ENCODE results near the gene BMS1.

- no peak for TF ChIP-seq TCF12 (IDR thresholded peaks at IDR 0.05; ENCODE audit: low read depth, low read length)
- no peak for TF ChIP-seq CBX5 (IDR thresholded peaks at IDR 0.05; ENCODE audit: low read depth)
- no peak for TF ChIP-seq BRCA1 (IDR thresholded peaks at IDR 0.05; ENCODE audit: low read depth, low read length)
- TF ChIP-seq, protein P1, sequence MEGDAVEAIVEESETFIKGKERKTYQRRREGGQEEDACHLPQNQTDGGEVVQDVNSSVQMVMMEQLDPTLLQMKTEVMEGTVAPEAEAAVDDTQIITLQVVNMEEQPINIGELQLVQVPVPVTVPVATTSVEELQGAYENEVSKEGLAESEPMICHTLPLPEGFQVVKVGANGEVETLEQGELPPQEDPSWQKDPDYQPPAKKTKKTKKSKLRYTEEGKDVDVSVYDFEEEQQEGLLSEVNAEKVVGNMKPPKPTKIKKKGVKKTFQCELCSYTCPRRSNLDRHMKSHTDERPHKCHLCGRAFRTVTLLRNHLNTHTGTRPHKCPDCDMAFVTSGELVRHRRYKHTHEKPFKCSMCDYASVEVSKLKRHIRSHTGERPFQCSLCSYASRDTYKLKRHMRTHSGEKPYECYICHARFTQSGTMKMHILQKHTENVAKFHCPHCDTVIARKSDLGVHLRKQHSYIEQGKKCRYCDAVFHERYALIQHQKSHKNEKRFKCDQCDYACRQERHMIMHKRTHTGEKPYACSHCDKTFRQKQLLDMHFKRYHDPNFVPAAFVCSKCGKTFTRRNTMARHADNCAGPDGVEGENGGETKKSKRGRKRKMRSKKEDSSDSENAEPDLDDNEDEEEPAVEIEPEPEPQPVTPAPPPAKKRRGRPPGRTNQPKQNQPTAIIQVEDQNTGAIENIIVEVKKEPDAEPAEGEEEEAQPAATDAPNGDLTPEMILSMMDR (IDR thresholded peaks at IDR 0.05 in 2 of 3, conservative IDR thresholded peaks at IDR 0.05 in 1 of 3; ENCODE audit: control insufficient read depth in 2 of 3, extremely low read depth in 1 of 3, insufficient read depth in 1 of 3, low read depth in 3 of 3, low read length in 3 of 3), result no peak
- TF ChIP-seq HDAC6 (IDR thresholded peaks at IDR 0.05; ENCODE audit: unreplicated experiment), result no peak
- no peak for TF ChIP-seq EED (IDR thresholded peaks at IDR 0.05; ENCODE audit: low read depth)
- no peak for TF ChIP-seq ZZZ3 (IDR thresholded peaks at IDR 0.05; ENCODE audit: control insufficient read depth, insufficient read length, low read depth)
- no peak for TF ChIP-seq SIX5 (IDR thresholded peaks at IDR 0.05; ENCODE audit: low read depth, low read length, severe bottlenecking)
- TF ChIP-seq, protein P2, sequence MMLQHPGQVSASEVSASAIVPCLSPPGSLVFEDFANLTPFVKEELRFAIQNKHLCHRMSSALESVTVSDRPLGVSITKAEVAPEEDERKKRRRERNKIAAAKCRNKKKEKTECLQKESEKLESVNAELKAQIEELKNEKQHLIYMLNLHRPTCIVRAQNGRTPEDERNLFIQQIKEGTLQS (IDR thresholded peaks at IDR 0.05; ENCODE audit: borderline replicate concordance, extremely low read depth, low read depth, low read length), result no peak
- TF ChIP-seq EP300 (IDR thresholded peaks at IDR 0.05; ENCODE audit: borderline replicate concordance in 1 of 2, control insufficient read depth in 1 of 2, low read depth in 2 of 2, low read length in 2 of 2), result no peak
- TF ChIP-seq, protein P3, sequence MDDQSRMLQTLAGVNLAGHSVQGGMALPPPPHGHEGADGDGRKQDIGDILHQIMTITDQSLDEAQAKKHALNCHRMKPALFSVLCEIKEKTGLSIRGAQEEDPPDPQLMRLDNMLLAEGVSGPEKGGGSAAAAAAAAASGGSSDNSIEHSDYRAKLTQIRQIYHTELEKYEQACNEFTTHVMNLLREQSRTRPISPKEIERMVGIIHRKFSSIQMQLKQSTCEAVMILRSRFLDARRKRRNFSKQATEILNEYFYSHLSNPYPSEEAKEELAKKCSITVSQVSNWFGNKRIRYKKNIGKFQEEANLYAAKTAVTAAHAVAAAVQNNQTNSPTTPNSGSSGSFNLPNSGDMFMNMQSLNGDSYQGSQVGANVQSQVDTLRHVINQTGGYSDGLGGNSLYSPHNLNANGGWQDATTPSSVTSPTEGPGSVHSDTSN (IDR thresholded peaks at IDR 0.05; ENCODE audit: insufficient replicate concordance, low read depth, low read length), result no peak
- no peak for TF ChIP-seq RCOR1 (conservative IDR thresholded peaks at IDR 0.05; ENCODE audit: low read depth, low read length)
Observed at GRCh38 chr10:42755028-42755451, 27.6 kb upstream of the BMS1 start.
